HepG2 (cell line): Measurements from ENCODE around the gene JMJD8. TPM values are rescaled to one million over a fixed set of nuclear protein-coding genes. Genes with fewer than 3 reads are reported as not detected.

Source experiments
- AGO1 ChIP-seq: fragments of 200-400 bp; formaldehyde crosslinking; IDR thresholded peaks from 2 replicates; pipeline ENCODE4 v1.6.1; 2017; ENCODE audit warnings: mild to moderate bottlenecking, low read depth, low read length, moderate library complexity; ENCODE audit not compliant: poor library complexity, severe bottlenecking
- HNRNPLL ChIP-seq: fragments of 200-400 bp; formaldehyde crosslinking; IDR thresholded peaks from 2 replicates; pipeline ENCODE4 v1.6.1; 2017; ENCODE audit warnings: mild to moderate bottlenecking, low read depth, low read length; ENCODE audit not compliant: poor library complexity, severe bottlenecking
- HOXA3 ChIP-seq: sonication (generic); formaldehyde crosslinking; IDR thresholded peaks from 2 replicates; pipeline ENCODE4 v1.5.0; 2020; ENCODE audit warnings: missing genetic modification reagents
- KAT8 ChIP-seq: IDR thresholded peaks from 2 replicates; pipeline ENCODE4 v1.6.1; 2016; ENCODE audit warnings: missing genetic modification reagents, missing compliant biosample characterization
- LCORL ChIP-seq, 2 experiments: fragments of 450-650 bp in 1 of 2; sonication (generic) in 1 of 2; formaldehyde crosslinking in 1 of 2; IDR thresholded peaks; 2 replicates each; pipeline versions ENCODE4 v1.5.0 to v1.6.1; 2017 to 2020; ENCODE audit warnings: antibody characterized with exemption in 1 of 2, missing genetic modification reagents in 1 of 2
- MTF1 ChIP-seq: sonication (generic); formaldehyde crosslinking; IDR thresholded peaks from 2 replicates; pipeline ENCODE4 v1.5.0; 2020; ENCODE audit warnings: missing genetic modification reagents
- PHF21A ChIP-seq: sonication (generic); formaldehyde crosslinking; IDR thresholded peaks from 2 replicates; pipeline ENCODE4 v1.5.0; 2020; ENCODE audit warnings: mild to moderate bottlenecking, missing genetic modification reagents
- PITX1 ChIP-seq: sonication (generic); formaldehyde crosslinking; IDR thresholded peaks from 2 replicates; pipeline ENCODE4 v1.5.1; 2020; ENCODE audit warnings: mild to moderate bottlenecking, missing genetic modification reagents
- SOX13 ChIP-seq, 3 experiments: fragments of 450-650 bp in 1 of 3; sonication (generic) in 1 of 3; formaldehyde crosslinking in 1 of 3; IDR thresholded peaks in 2 of 3; conservative IDR thresholded peaks in 1 of 3; 2 replicates each; pipeline versions ENCODE4 v1.5.0 to v1.6.1; 2016 to 2020; ENCODE audit warnings: antibody characterized with exemption in 1 of 3, mild to moderate bottlenecking in 1 of 3, missing compliant biosample characterization in 1 of 3, missing genetic modification reagents in 1 of 3, moderate library complexity in 1 of 3
- SP5 ChIP-seq: IDR thresholded peaks from 2 replicates; pipeline ENCODE4 v1.6.1; 2016; ENCODE audit warnings: low read depth, borderline replicate concordance
- ZBTB2 ChIP-seq: sonication (generic); formaldehyde crosslinking; IDR thresholded peaks from 2 replicates; pipeline ENCODE4 v1.8.0; 2022; ENCODE audit warnings: low read depth, missing genetic modification reagents
- ZNF674 ChIP-seq: sonication (generic); formaldehyde crosslinking; IDR thresholded peaks from 2 replicates; pipeline ENCODE4 v1.5.0; 2020; ENCODE audit warnings: low read depth, mild to moderate bottlenecking, missing genetic modification reagents
- polyA plus RNA-seq, 8 experiments: library from polyadenylated mRNA; depleted of rRNA in 3 of 8; stranded (reverse) in 7 of 8; unstranded in 1 of 8; fragments of >200 nt; fragmentation: Illumina TruSeq in 4 of 8; extraction: Trizol in 4 of 8; gene quantifications; 2 replicates each; pipeline versions ENCODE4 v1.2.1 to v1.2.3, GENCODE V29; 2011 to 2016; ENCODE audit warnings: low read depth in 4 of 8, missing spikeins in 1 of 8, mixed read lengths in 1 of 8; ENCODE audit not compliant: insufficient read depth in 1 of 8
- total RNA-seq, 5 experiments: library from RNA; depleted of rRNA; stranded (reverse); fragments of >200 nt; fragmentation: Illumina TruSeq; extraction: Trizol; gene quantifications; 2 replicates each; pipeline ENCODE4 v1.2.3, GENCODE V29; 2016; ENCODE audit warnings: low read depth in 1 of 5
- TF ChIP-seq, protein P1 (sequence below), 2 experiments: IDR thresholded peaks; 2 replicates each; pipeline ENCODE4 v1.6.1; 2011 to 2012; ENCODE audit warnings: low read length in 2 of 2, borderline replicate concordance in 1 of 2, low read depth in 1 of 2, mild to moderate bottlenecking in 1 of 2, moderate library complexity in 1 of 2
- TF ChIP-seq, protein P2 (sequence below): sonication (generic); formaldehyde crosslinking; IDR thresholded peaks from 2 replicates; pipeline ENCODE4 v1.4.0; 2020; ENCODE audit warnings: mild to moderate bottlenecking, low read depth, missing genetic modification reagents
- TF ChIP-seq, protein P3 (sequence below): sonication (generic); formaldehyde crosslinking; IDR thresholded peaks from 2 replicates; pipeline ENCODE4; 2020; ENCODE audit warnings: missing genetic modification reagents, mild to moderate bottlenecking, borderline replicate concordance
- TF ChIP-seq, protein P4 (sequence below): sonication (generic); formaldehyde crosslinking; IDR thresholded peaks from 2 replicates; pipeline ENCODE4 v1.5.1; 2020; ENCODE audit warnings: missing genetic modification reagents, mild to moderate bottlenecking, borderline replicate concordance

The JMJD8 gene
- total and polyA plus RNA-seq, 2 of the 13 experiments (the other 11 are each of a cell fraction or from before 2014, with no cell fraction given) = 2.6 to 11.8 TPM

- TF ChIP-seq, protein P1, sequence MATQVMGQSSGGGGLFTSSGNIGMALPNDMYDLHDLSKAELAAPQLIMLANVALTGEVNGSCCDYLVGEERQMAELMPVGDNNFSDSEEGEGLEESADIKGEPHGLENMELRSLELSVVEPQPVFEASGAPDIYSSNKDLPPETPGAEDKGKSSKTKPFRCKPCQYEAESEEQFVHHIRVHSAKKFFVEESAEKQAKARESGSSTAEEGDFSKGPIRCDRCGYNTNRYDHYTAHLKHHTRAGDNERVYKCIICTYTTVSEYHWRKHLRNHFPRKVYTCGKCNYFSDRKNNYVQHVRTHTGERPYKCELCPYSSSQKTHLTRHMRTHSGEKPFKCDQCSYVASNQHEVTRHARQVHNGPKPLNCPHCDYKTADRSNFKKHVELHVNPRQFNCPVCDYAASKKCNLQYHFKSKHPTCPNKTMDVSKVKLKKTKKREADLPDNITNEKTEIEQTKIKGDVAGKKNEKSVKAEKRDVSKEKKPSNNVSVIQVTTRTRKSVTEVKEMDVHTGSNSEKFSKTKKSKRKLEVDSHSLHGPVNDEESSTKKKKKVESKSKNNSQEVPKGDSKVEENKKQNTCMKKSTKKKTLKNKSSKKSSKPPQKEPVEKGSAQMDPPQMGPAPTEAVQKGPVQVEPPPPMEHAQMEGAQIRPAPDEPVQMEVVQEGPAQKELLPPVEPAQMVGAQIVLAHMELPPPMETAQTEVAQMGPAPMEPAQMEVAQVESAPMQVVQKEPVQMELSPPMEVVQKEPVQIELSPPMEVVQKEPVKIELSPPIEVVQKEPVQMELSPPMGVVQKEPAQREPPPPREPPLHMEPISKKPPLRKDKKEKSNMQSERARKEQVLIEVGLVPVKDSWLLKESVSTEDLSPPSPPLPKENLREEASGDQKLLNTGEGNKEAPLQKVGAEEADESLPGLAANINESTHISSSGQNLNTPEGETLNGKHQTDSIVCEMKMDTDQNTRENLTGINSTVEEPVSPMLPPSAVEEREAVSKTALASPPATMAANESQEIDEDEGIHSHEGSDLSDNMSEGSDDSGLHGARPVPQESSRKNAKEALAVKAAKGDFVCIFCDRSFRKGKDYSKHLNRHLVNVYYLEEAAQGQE (IDR thresholded peaks at IDR 0.05; ENCODE audit: borderline replicate concordance in 1 of 2, low read depth in 1 of 2, low read length in 2 of 2) = peak in 1 of 2 experiments; percentile 22; a peak in 1 of 4 replicates
- TF ChIP-seq SOX13 (IDR thresholded peaks at IDR 0.05) = no peak
- TF ChIP-seq SOX13 (CRISPR knock-in tag; conservative IDR thresholded peaks at IDR 0.05 in 1 of 2, IDR thresholded peaks at IDR 0.05 in 1 of 2) = no peak
- 0 out of 2 replicates have a peak, but pooled peaks have one; percentile 23 for TF ChIP-seq PITX1 (CRISPR knock-in tag)
- no peak for TF ChIP-seq LCORL (IDR thresholded peaks at IDR 0.05)
- no peak for TF ChIP-seq LCORL (CRISPR knock-in tag; IDR thresholded peaks at IDR 0.05)
- TF ChIP-seq MTF1 (CRISPR knock-in tag) = no peak
- TF ChIP-seq HNRNPLL = peak; percentile 61
- TF ChIP-seq PHF21A (CRISPR knock-in tag) = peak; percentile 45; the same call in 1 of the 2 replicates
- peak; percentile 92 for TF ChIP-seq AGO1
- TF ChIP-seq, protein P2, sequence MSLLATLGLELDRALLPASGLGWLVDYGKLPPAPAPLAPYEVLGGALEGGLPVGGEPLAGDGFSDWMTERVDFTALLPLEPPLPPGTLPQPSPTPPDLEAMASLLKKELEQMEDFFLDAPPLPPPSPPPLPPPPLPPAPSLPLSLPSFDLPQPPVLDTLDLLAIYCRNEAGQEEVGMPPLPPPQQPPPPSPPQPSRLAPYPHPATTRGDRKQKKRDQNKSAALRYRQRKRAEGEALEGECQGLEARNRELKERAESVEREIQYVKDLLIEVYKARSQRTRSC (CRISPR knock-in tag) = peak; percentile 70; the same call in 1 of the 2 replicates
- TF ChIP-seq SP5 (CRISPR knock-in tag) = no peak
- TF ChIP-seq, protein P3, sequence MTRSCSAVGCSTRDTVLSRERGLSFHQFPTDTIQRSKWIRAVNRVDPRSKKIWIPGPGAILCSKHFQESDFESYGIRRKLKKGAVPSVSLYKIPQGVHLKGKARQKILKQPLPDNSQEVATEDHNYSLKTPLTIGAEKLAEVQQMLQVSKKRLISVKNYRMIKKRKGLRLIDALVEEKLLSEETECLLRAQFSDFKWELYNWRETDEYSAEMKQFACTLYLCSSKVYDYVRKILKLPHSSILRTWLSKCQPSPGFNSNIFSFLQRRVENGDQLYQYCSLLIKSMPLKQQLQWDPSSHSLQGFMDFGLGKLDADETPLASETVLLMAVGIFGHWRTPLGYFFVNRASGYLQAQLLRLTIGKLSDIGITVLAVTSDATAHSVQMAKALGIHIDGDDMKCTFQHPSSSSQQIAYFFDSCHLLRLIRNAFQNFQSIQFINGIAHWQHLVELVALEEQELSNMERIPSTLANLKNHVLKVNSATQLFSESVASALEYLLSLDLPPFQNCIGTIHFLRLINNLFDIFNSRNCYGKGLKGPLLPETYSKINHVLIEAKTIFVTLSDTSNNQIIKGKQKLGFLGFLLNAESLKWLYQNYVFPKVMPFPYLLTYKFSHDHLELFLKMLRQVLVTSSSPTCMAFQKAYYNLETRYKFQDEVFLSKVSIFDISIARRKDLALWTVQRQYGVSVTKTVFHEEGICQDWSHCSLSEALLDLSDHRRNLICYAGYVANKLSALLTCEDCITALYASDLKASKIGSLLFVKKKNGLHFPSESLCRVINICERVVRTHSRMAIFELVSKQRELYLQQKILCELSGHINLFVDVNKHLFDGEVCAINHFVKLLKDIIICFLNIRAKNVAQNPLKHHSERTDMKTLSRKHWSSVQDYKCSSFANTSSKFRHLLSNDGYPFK = 0 out of 2 replicates have a peak, but pooled peaks have one; percentile 17
- TF ChIP-seq, protein P4, sequence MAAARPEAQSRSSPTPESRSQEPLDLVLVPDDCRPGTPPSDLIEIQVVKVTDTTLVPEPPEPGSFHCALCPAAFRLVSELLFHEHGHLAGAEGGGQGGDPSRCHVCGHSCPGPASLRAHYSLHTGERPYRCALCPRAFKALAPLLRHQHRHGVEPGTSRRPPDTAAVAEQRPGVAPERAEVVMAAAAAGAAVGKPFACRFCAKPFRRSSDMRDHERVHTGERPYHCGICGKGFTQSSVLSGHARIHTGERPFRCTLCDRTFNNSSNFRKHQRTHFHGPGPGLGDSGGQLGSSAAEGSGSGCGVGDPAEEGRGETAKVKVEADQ (CRISPR knock-in tag) = peak; percentile 89
- TF ChIP-seq ZNF674 (CRISPR knock-in tag) = peak; percentile 76; the same call in 1 of the 2 replicates
- TF ChIP-seq ZBTB2 (CRISPR knock-in tag) = no peak; the same call in none of the 2 replicates
- TF ChIP-seq KAT8 (CRISPR knock-in tag) = peak; percentile 74
- peak; percentile 82 for TF ChIP-seq HOXA3 (CRISPR knock-in tag)
These were observed 37.0 kb upstream of the JMJD8 start, which contains the start of gene ANTKMT (continued) for GRCh38 chr16:720990-721764.
